H1 (cell line): ENCODE results near the gene WNK2. TPM values are rescaled to one million over a fixed set of nuclear protein-coding genes. Genes with fewer than 3 reads are reported as not detected.
A peak's percentile ranks its signal among the peaks of the same experiment; 100 is the strongest.

Source experiments
- CTCF ChIA-PET: fragments of 300-600 bp; sonication (Branson Sonifier 250); formaldehyde crosslinking; loops from one replicate; lab custom pipeline; 2021; ENCODE audit not compliant: partially characterized antibody; lab: Charles Lee
- POLR2A ChIA-PET: fragments of 300-600 bp; sonication (Branson Sonifier 250); formaldehyde crosslinking; loops from one replicate; lab custom pipeline; 2021; ENCODE audit warnings: inconsistent platforms; ENCODE audit not compliant: partially characterized antibody; lab: Charles Lee
- DNase-seq, 2 experiments: peaks; one replicate each; pipeline versions ENCODE4 v3.0.0 to v3.0.0-alpha.2; 2010 to 2022; ENCODE audit warnings: low spot score in 2 of 2, low read depth in 1 of 2, mixed read lengths in 1 of 2
- FAIRE-seq: peaks from 2 replicates; lab custom pipeline; 2011; peaks lifted over from hg19 to GRCh38; lab: Jason Lieb, UNC
- H2AFZ ChIP-seq: 2 replicates; pipeline ENCODE4 v1.8.1; 2012; ENCODE audit warnings: low read length, inconsistent platforms
- H2AK5ac ChIP-seq: 2 replicates; pipeline ENCODE4 v1.6.1; 2013; ENCODE audit warnings: low read depth, low read length
- H2BK120ac ChIP-seq: replicated peaks from 2 replicates; pipeline ENCODE3; 2013; ENCODE audit warnings: low read depth, low read length, inconsistent platforms
- H2BK12ac ChIP-seq: 2 replicates; pipeline ENCODE4 v1.6.1; 2013; ENCODE audit warnings: low read depth, low read length
- H2BK15ac ChIP-seq: 2 replicates; pipeline ENCODE4 v1.6.1; 2013; ENCODE audit warnings: low read length
- H2BK20ac ChIP-seq: 2 replicates; pipeline ENCODE4 v1.6.1; 2013; ENCODE audit warnings: low read length
- H2BK5ac ChIP-seq: 2 replicates; pipeline ENCODE4 v1.6.1; 2013; ENCODE audit warnings: low read depth, low read length
- H3K14ac ChIP-seq: 2 replicates; pipeline ENCODE4 v1.6.1; 2013; ENCODE audit warnings: inconsistent platforms; ENCODE audit not compliant: insufficient read length
- H3K18ac ChIP-seq: 2 replicates; pipeline ENCODE4 v1.6.1; 2013; ENCODE audit warnings: low read length; ENCODE audit errors: extremely low read depth
- H3K23ac ChIP-seq: 2 replicates; pipeline ENCODE4 v1.6.1; 2013; ENCODE audit warnings: inconsistent platforms; ENCODE audit not compliant: insufficient read length
- H3K23me2 ChIP-seq: 2 replicates; pipeline ENCODE4 v1.6.1; 2013; ENCODE audit warnings: low read depth, low read length
- H3K27ac ChIP-seq: 2 replicates; pipeline ENCODE4 v1.6.1; 2011; ENCODE audit warnings: low read depth, low read length, inconsistent platforms
- H3K27me3 ChIP-seq, 4 experiments: replicated peaks in 1 of 4; 1 replicate in 1 of 4; 2 replicates in 3 of 4; pipeline versions ENCODE4 v1.6.1 to v1.8.1; 2011 to 2013; ENCODE audit warnings: low read length in 3 of 4, mild to moderate bottlenecking in 3 of 4, inconsistent platforms in 2 of 4, mixed read lengths in 2 of 4, moderate library complexity in 1 of 4; ENCODE audit not compliant: control insufficient read depth in 3 of 4, insufficient read depth in 3 of 4; ENCODE audit errors: extremely low read depth in 1 of 4
- H3K36me3 ChIP-seq, 4 experiments: 2 replicates each; pipeline versions ENCODE4 v1.6.1 to v1.8.1; 2011 to 2013; ENCODE audit warnings: mild to moderate bottlenecking in 4 of 4, low read length in 3 of 4, moderate library complexity in 2 of 4, control low read depth in 1 of 4, inconsistent platforms in 1 of 4; ENCODE audit not compliant: insufficient read depth in 4 of 4, control insufficient read depth in 2 of 4
- H3K4ac ChIP-seq: replicated peaks from 2 replicates; pipeline ENCODE3; 2013; ENCODE audit warnings: low read length, low read depth, mixed read lengths, inconsistent platforms; ENCODE audit not compliant: insufficient read length
- H3K4me1 ChIP-seq, 4 experiments: replicated peaks in 1 of 4; 1 replicate in 1 of 4; 2 replicates in 3 of 4; pipeline versions ENCODE4 v1.6.1 to v1.8.1; 2011 to 2013; ENCODE audit warnings: low read length in 3 of 4, inconsistent platforms in 2 of 4, mixed read lengths in 1 of 4; ENCODE audit not compliant: insufficient read depth in 4 of 4, control insufficient read depth in 3 of 4
- H3K4me2 ChIP-seq, 2 experiments: 2 replicates each; pipeline versions ENCODE4 v1.6.1 to v1.8.1; 2011 to 2013; ENCODE audit warnings: low read depth in 2 of 2, low read length in 2 of 2, control low read depth in 1 of 2, inconsistent platforms in 1 of 2, mild to moderate bottlenecking in 1 of 2; ENCODE audit not compliant: insufficient read depth in 1 of 2
- H3K4me3 ChIP-seq, 4 experiments: fragments of 200-600, 300-600 bp in 1 of 4; sonication (generic), shearing (Covaris generic), sonication (Bioruptor Twin) in 1 of 4; 2 replicates each; pipeline versions ENCODE4 v1.5.1 to v1.8.1; 2011 to 2016; ENCODE audit warnings: low read length in 4 of 4, low read depth in 3 of 4, control low read depth in 2 of 4, inconsistent platforms in 2 of 4, mild to moderate bottlenecking in 2 of 4, mixed read lengths in 1 of 4, moderate library complexity in 1 of 4; ENCODE audit not compliant: insufficient read depth in 2 of 4; ENCODE audit errors: extremely low read depth in 1 of 4
- H3K56ac ChIP-seq: replicated peaks from 2 replicates; pipeline ENCODE3; 2013; ENCODE audit warnings: low read depth, mild to moderate bottlenecking, mixed read lengths, low read length, inconsistent platforms; ENCODE audit not compliant: insufficient read length
- H3K79me1 ChIP-seq: 2 replicates; pipeline ENCODE4 v1.6.1; 2013; ENCODE audit warnings: low read depth, low read length, control low read depth
- H3K79me2 ChIP-seq, 2 experiments: 2 replicates each; pipeline versions ENCODE4 v1.6.1 to v1.8.1; 2012 to 2013; ENCODE audit warnings: low read length in 2 of 2, mild to moderate bottlenecking in 2 of 2, inconsistent platforms in 1 of 2; ENCODE audit not compliant: insufficient read depth in 2 of 2, control insufficient read depth in 1 of 2
- H3K9ac ChIP-seq, 4 experiments: replicated peaks in 1 of 4; 1 replicate in 1 of 4; 2 replicates in 3 of 4; pipeline versions ENCODE4 v1.6.1 to v1.8.1; 2011 to 2013; ENCODE audit warnings: low read depth in 3 of 4, low read length in 3 of 4, control low read depth in 2 of 4, mild to moderate bottlenecking in 2 of 4, moderate library complexity in 2 of 4, inconsistent platforms in 1 of 4; ENCODE audit errors: extremely low read depth in 1 of 4
- H3K9me3 ChIP-seq, 2 experiments: 2 replicates each; pipeline versions ENCODE4 v1.6.1 to v1.8.1; 2012 to 2013; ENCODE audit warnings: mild to moderate bottlenecking in 2 of 2, moderate library complexity in 2 of 2, control low read depth in 1 of 2, inconsistent platforms in 1 of 2, low read depth in 1 of 2, low read length in 1 of 2, mixed read lengths in 1 of 2; ENCODE audit not compliant: insufficient read depth in 2 of 2
- H4K20me1 ChIP-seq, 2 experiments: replicated peaks in 1 of 2; 2 replicates each; pipeline versions ENCODE3 to v1.8.1; 2011 to 2013; ENCODE audit warnings: inconsistent platforms in 2 of 2, low read length in 2 of 2, mild to moderate bottlenecking in 1 of 2; ENCODE audit not compliant: insufficient read depth in 2 of 2, control insufficient read depth in 1 of 2
- H4K5ac ChIP-seq: 2 replicates; pipeline ENCODE4 v1.6.1; 2013; ENCODE audit warnings: low read length, low read depth, mixed read lengths, inconsistent platforms; ENCODE audit not compliant: insufficient read length
- H4K8ac ChIP-seq: 2 replicates; pipeline ENCODE4 v1.8.0; 2013; ENCODE audit warnings: mild to moderate bottlenecking, moderate library complexity, low read length, inconsistent platforms; ENCODE audit not compliant: insufficient read depth; ENCODE audit errors: extremely low read depth
- H4K91ac ChIP-seq: replicated peaks from 2 replicates; pipeline ENCODE3; 2013; ENCODE audit warnings: low read length, mixed read lengths, inconsistent platforms; ENCODE audit not compliant: insufficient read length
- ASH2L ChIP-seq: fragments of 200-600, 300-600 bp; sonication (generic); IDR thresholded peaks from one replicate; pipeline ENCODE4 v1.7.1; 2017; ENCODE audit warnings: low read length
- ATF3 ChIP-seq: IDR thresholded peaks from 2 replicates; pipeline ENCODE4 v1.6.1; 2011; ENCODE audit warnings: low read depth, mild to moderate bottlenecking, low read length; ENCODE audit not compliant: insufficient read depth
- BCL11A ChIP-seq, 2 experiments: IDR thresholded peaks; one replicate each; pipeline ENCODE4 v1.6.1; 2011; ENCODE audit warnings: low read depth in 2 of 2, low read length in 2 of 2, mild to moderate bottlenecking in 2 of 2
- CTCF ChIP-seq, 3 experiments: IDR thresholded peaks; 1 replicate in 2 of 3; 2 replicates in 1 of 3; pipeline versions ENCODE4 v1.5.1 to v1.6.1; 2011; ENCODE audit warnings: low read length in 3 of 3, mild to moderate bottlenecking in 3 of 3, inconsistent platforms in 2 of 3, low read depth in 1 of 3, moderate library complexity in 1 of 3; ENCODE audit not compliant: insufficient read depth in 1 of 3; ENCODE audit errors: control extremely low read depth in 1 of 3
- MAX ChIP-seq: IDR thresholded peaks from 2 replicates; pipeline ENCODE4 v1.6.1; 2012; ENCODE audit warnings: inconsistent platforms
- WGBS, 2 experiments: shearing (Covaris generic) in 1 of 2; methylation state at CpG; one replicate each; pipeline versions ENCODE4 v1.1.6 to v1.1.7; 2013 to 2015; ENCODE audit warnings: low lambda C conversion rate in 2 of 2, mixed read lengths in 2 of 2, inconsistent platforms in 1 of 2, low coverage in 1 of 2, missing lambda C conversion rate in 1 of 2; ENCODE audit not compliant: insufficient replicate concordance in 2 of 2, insufficient coverage in 1 of 2, insufficient read length in 1 of 2; ENCODE audit errors: extremely low coverage in 1 of 2, missing lambda C conversion rate in 1 of 2; 5-methylcytosine and 5-hydroxymethylcytosine counted together
- polyA plus RNA-seq, 7 experiments: library from polyadenylated mRNA; depleted of rRNA in 3 of 7; stranded (reverse) in 5 of 7; unstranded in 2 of 7; fragments of >200 nt in 5 of 7; fragments of 200-250 nt in 2 of 7; gene quantifications; 1 replicate in 5 of 7; 2 replicates in 1 of 7; 4 replicates in 1 of 7; pipeline versions ENCODE4 v1.2.1 to v1.2.3, GENCODE V29; 2011 to 2013; ENCODE audit warnings: missing spikeins in 2 of 7, mixed read lengths in 2 of 7
- total RNA-seq: library from RNA; stranded (reverse); fragmentation: NEBNext Ultra II Directional; extraction: Animal tissue kit (Norgen Biotek cat#: 25700); gene quantifications from 2 replicates; pipeline ENCODE4 v1.2.1, GENCODE V29; 2021

The WNK2 gene
- total and polyA plus RNA-seq, 2 of the 8 experiments (the other 6 are each of a cell fraction or from before 2014, with no cell fraction given): 12.0 to 87.2 TPM

- FAIRE-seq: no peak
Measured at GRCh38 chr9:93299418-93300174, 115.7 kb downstream of the WNK2 start.

More at GRCh38 chr9:93299418-93300174, 115.7 kb downstream of the WNK2 start:
- 89% methylated on average over 14 of the region's 26 CpGs; no CpG with 5 or more reads in 1 of the 2 experiments for WGBS, 2 experiments
- H3K4me1 ChIP-seq: peaks cover 0 to 4% (median 1%) of the 10 kb centered on the region in 4 experiments; a peak in 1 of 7 replicates
- H2BK15ac ChIP-seq: no peak overlapping the region
- H3K9ac ChIP-seq: no peak overlapping the region
- no peak overlapping the region for H3K18ac ChIP-seq
- no peak overlapping the region for H2BK120ac ChIP-seq
- H4K5ac ChIP-seq: no peak overlapping the region
- H2BK12ac ChIP-seq: no peak overlapping the region
- H2AK5ac ChIP-seq: no peak overlapping the region
- peaks cover 0 to 4% of the 10 kb centered on the region in 2 experiments for H4K20me1 ChIP-seq
- no peak overlapping the region for H3K23ac ChIP-seq
- H3K9me3 ChIP-seq: no peaks in the 10 kb centered on the region
- no peak overlapping the region for H2BK5ac ChIP-seq
- no peak overlapping the region for H2BK20ac ChIP-seq
- no peaks in the 10 kb centered on the region; a peak in 2 of 8 replicates for H3K36me3 ChIP-seq
- H3K27me3 ChIP-seq: no peaks in the 10 kb centered on the region
- peaks cover 8% of the 10 kb centered on the region; the same call in 1 of the 2 replicates for H3K23me2 ChIP-seq
- no peak overlapping the region for H2AFZ ChIP-seq
- H3K56ac ChIP-seq: no peak overlapping the region
- no peak for TF ChIP-seq BCL11A (IDR thresholded peaks at IDR 0.05; ENCODE audit: low read depth in 2 of 2, low read length in 2 of 2)
- no peak for TF ChIP-seq MAX
- no peak for TF ChIP-seq ASH2L
- TF ChIP-seq CTCF (IDR thresholded peaks at IDR 0.05; ENCODE audit: control extremely low read depth in 1 of 3, insufficient read depth in 1 of 3, low read depth in 1 of 3, low read length in 3 of 3): no peak
- TF ChIP-seq ATF3: no peak
- H3K79me1 ChIP-seq: no peaks in the 10 kb centered on the region
- H4K91ac ChIP-seq: peak overlapping the region; percentile 6
- DNase-seq: no peak
- H3K27ac ChIP-seq: no peak overlapping the region
- H4K8ac ChIP-seq: no peak overlapping the region
- H3K4me2 ChIP-seq: no peak overlapping the region
- ChIA-PET POLR2A (interaction anchor here (0.6 kb wide), 1 partner anchor 537 kb away, joined by 3 read pairs; no protein-coding TSS in a partner anchor), CTCF (interaction anchor here (0.5 to 2.4 kb wide), 13 partner anchors 9 to 290 kb away, joined by 3 to 12 read pairs (median 4); no protein-coding TSS in a partner anchor)
- no peak overlapping the region for H3K4me3 ChIP-seq
- H3K4ac ChIP-seq: no peak overlapping the region
- no peaks in the 10 kb centered on the region for H3K79me2 ChIP-seq
- H3K14ac ChIP-seq: no peak overlapping the region
